CD4-positive, alpha-beta T cell treated with Interleukin-4 for 4 hours (primary cell): ENCODE results near the gene PON3.

ENCODE experiments used
- DNase-seq: peaks from one replicate; pipeline ENCODE4 v3.0.0-alpha.2; 2020

PON3 gene

DNA sequence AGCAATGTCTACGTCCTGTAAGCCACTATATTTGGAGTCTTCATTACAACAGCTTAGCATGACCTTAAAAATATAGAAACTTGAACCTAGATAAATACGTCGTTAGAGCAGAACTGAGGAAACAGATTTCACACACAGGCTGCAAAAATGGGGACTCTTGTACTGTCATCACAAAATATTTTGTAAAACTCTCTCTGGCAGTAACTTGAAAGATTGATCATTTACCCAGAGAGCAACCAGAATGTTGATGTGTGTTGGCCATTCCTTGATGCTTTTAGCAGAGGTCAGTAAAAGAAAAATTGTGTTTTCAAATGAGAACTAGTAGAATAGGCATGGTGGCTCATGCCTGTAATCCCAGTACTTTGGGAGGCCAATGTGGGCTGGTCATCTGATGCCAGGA is 57.3 kb downstream of the PON3 start:
- DNase-seq: no peak

- DNase-seq: no peak
These were observed 61.1 kb downstream of the PON3 start for GRCh38 chr7:95335093-95335492.

GRCh38 chr7:95334447-95334846 is 61.7 kb downstream of the PON3 start:
- DNase-seq: no peak

- no peak for DNase-seq
These were observed 65.2 kb downstream of the PON3 start for GRCh38 chr7:95330961-95331337.

DNA sequence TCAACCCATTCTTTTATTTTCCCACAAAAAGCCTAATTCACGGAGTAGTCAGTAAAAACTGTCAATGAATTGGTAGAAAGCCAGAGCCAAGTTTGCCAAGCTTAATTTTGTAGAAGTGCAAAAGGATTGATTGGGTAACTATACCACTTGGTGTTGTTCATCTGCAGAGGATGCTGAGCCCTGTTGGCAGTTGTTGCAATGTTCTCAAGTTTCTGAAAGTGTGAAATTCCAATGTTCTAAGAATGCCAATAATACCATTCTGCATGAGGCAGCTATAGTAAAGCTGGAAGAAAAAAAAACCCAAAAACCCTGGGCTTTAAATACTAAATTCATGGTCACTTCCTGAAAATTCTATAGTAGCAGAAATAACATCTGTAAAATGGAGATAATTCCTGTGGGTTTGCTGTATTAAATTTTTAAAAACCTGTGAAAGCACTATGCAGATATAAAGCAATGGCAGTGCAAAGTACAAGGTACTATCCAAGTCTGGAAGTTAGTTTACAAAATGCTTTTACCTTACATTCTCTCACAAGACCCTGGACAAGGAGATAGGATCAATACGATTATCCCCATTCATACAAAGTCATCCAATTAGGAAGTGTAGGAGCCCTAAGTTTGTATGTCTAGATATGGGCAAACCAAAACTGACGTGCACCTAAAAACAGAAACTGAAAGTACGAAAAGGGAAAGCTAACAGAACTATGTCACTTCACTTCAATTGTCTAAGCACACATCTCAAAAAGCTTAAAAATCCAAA is 65.8 kb downstream of the PON3 start:
- DNase-seq: peak; percentile 42

DNA sequence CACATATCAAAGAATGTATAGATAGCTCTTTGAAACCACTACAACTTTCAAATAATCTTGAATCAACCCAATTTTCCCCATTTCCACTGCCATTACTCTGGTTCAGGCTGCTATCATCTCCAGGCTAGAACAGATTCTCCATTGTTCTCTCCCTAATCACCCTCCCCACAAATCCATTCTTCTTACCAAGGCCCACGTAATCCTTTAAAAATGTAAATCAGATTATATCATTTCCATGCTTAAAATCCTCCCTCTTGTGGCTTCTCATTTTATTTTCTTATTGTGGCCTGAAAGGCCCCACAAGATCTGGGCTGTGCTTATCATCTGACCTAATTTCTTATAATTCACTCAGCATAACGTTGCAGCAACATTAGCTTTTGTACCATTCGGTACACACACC is 68.8 kb downstream of the PON3 start:
- no peak for DNase-seq

GRCh38 chr7:95324431-95324830 is 71.7 kb downstream of the PON3 start, which contains the start of gene PON1:
Gene PON1, minus strand, starts transcription at chr7:95324532. Its CDS starts 57 bp downstream, at chr7:95324475.
- no peak for DNase-seq

DNA sequence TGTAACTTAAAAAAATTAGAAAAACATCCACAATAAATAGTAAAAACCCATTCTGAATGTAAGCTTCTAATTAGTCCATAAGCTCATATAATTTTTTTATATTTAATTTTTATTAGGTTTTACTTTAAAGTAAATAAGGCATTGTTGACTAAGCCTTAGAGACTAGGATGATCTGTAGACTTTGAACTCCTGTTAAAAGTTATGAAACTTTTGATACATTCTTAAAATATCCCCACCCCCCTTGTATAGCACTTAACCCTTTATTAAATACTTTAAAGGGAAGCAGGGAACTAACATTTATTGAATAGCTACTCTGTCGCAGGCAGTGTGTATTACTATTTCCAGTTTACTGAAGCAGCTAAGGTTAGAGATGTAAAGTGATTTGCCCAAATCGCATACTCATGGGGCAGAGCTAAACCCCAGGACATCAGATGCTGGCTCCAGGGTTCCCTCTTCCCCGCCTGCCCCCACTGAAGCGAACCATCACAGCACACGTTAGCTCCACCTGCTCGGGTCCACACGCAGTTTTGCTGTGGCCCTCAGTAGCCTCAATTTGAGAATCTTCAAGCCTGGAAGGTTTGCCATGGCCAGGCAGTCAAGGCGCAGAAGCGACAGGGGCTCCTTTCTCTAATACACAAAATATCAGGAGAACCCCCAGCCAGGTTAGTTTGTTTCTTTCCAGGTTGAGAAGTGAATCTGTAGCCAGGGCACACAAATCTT is 72.6 kb downstream of the PON3 start:
- DNase-seq: no peak

DNA sequence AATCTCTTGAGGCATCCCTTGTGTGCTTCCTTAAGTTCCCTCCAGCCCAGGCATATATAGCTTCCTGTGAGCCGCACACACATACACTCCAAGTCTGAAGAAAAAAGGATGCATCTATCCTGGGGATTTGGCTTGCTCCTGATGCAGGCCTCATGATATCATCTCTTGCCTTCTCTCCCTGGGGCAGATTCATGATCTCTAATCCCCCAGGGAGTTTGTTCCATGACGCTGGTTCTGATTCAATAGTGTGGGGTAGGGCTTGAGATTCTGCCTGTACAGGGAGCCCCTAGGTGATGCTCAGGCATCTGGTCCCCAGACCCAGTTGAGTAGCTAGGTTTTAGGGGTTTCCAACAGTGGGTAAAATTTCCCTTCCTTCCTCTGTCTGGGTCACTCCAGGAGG is 73.3 kb downstream of the PON3 start:
- DNase-seq: no peak

DNA sequence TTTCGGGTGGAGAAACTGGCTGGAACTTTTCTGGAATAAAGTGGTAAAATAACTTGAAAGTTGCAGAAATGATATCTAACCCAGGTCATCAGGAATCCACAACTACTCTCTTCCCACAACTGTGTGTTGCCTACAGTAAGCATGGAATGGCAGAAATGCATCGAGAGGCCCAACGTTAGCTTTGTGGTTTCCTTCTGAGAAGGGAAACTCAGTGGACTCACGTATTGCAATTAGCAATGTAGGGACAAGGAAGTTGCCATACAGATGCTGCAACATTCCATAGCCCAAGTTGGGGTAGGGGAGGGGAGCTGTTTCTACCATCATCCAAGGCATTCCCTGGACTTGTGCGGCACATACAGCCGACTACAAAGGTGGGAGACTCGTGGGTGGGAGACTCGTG is 73.8 kb downstream of the PON3 start:
- no peak for DNase-seq

GRCh38 chr7:95321720-95322119 is 74.5 kb downstream of the PON3 start:
- no peak for DNase-seq

DNA sequence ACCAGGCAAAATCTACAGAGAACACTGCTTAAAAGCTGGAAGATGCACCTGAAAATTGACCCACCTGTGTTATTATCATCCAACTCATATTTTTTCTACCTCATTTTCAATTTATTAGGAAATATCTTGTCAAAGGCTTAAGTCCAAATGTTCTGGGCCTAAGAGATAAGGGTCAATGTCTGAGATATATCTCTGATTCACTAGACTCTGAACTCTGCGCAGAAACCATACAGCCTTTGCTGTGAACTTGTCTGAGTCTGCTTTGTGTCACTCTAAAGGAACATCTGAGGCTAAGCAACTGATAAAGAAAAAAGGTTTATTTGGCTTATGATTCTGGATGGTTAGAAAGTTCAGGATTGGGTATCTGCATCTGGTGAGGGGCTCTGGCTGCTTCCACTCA is 75.5 kb downstream of the PON3 start:
- no peak for DNase-seq

- no peak for DNase-seq
These were observed 76.6 kb downstream of the PON3 start for GRCh38 chr7:95319570-95319969.

DNA sequence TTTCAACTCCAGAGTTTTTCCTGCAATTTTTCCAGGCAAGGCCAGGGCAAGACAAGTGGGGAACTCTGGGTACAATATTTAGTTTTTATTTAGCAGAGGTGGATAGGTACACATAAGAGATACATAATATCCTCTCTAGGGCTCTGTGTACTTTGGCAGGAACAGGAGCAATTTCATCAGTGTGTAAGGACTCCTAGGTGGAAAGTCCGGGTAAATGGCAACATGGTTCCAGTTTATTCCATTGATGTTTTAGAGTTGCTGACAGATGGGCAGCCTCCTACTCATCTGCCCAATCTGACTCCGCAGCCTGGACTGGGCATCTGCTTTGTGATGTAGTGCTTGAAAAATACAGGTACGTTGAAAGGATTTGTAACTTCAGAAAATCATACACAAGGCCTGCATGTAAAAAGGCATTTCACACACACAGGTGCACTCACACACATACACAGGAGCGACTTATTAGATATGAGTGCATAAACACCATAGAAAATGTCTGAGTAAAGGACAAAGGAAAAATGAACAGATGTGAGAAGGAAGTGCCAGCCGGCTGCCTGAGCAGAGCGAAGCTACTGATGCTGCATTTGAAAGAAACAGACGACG is 77.6 kb downstream of the PON3 start:
- DNase-seq: no peak

DNA sequence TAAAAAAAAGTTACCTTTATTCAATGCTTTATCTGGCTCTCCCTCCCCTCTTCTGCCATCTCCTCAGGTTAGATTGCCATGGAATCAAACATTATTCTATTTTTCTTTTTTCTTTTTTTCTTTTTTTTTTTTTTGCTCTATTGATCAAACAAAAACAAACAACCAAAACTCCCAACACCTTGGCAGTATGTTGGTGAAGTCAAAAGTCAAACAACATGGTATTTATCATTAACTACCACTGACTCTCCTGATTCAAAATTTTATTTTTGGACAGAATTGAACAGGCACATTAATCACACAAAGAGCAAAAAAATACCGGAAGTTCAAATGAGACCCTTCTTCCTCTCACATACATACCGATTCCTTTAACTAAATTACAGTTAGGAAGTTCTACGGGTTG is 78.2 kb downstream of the PON3 start:
- DNase-seq: no peak

GRCh38 chr7:95317546-95317945 is 78.6 kb downstream of the PON3 start:
- no peak for DNase-seq

DNA sequence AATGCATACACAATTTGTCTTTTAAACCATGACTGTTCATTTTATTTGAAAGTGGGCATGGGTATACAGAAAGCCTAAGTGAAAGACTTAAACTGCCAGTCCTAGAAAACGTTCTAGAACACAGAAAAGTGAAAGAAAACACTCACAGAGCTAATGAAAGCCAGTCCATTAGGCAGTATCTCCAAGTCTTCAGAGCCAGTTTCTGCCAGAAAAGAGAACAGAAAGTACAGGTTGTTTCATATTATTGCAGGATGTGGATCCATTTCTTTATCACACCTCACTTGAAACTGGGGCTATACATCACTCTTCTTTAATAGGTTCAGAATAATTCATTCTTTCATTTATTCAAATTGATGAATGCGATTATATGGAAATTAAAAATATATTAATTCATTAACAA is 79.6 kb downstream of the PON3 start:
- DNase-seq: no peak

DNA sequence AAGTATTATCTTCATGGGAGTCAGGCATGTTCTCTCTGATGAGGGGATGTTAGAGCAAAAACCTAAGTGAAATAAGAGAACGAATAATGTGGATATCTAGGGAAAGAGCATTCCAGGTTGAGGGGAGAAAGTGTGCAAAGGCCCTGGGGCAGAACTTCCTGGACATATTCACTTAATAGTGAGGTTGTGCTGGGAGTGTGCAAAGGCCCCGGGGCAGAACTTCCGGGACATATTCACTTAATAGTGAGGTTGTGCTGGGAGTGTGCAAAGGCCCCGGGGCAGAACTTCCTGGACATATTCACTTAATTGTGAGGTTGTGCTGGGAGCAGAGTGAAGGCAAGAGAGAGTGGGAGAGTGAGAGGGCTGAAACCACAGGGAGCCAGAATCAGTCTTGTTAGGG is 83.6 kb downstream of the PON3 start:
- no peak for DNase-seq

GRCh38 chr7:95311389-95311788 is 84.8 kb downstream of the PON3 start:
- no peak for DNase-seq

DNA sequence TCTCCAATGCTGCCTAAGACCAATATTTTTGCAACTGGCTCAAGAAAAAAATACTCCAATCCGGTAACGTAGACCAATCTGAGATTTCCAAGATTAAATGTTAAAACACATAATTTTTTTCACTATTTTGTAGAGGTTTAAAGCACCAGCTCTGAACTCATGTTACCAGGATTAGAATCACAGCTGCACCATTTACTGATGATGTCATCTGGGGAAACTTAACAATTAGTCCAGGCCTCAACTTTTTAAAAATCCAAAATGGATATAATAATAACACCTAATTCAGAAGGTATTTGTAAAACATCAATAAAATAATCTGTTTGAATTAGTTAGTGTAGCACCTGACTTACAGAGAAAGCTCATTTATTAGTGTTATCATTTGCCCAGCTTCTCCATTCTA is 86.2 kb downstream of the PON3 start:
- DNase-seq: no peak
